ENCODE measurements around the gene USP40. TPM values are rescaled to one million over a fixed set of nuclear protein-coding genes. Genes with fewer than 3 reads are reported as not detected.

The USP40 gene
- total RNA-seq, 4 donors from 2014 or later: 70.7 to 99.0 (median 85.7) TPM

DNA sequence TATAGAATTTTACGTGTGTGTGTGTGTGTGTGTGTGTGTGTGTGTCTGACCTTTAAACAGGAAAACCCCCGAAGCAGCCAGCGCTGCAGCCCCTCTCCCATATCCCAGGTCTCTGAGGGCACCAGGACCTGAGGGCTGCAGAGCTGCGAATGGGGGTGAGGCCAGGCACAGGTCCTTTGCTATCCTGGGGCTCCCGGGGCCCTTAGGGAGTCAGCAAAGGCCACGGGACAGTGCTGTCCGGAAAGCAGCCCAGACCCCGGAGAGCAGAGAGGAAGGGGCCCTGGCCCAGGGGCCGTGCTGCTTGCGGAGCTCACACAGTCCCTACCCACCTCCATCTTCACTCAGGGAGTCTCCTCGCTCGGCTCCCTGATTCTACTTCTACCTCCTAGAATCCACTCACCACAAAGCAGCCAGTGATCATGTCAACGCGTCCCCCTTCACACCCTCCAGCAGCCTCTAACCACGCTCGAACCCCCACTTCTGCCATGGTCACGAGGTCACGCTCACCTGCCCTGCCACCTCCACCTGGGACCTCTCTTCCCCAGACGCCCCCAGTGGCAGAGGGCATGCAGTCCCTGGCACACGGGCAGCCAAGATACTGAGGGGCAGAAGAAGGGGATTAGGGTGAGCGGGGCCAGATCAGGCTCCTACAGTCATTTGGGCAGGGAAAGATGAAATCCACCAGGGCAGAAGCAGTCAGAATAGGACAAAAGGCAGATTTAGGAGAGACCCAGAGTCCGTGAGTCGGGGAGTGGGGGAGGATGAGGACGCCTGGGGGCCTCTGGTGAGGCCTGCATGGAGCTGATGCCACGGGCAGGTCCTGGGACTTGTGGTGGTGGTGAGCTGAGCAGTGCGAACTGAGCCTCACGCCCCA is 86.7 kb downstream of the USP40 start:
- intact Hi-C loops (cut with DNase I): no loop called here
- peak overlapping the region in 2 of 3 donors; percentile 8 to 31 for H3K27ac ChIP-seq
- DNase-seq: no peak

DNA sequence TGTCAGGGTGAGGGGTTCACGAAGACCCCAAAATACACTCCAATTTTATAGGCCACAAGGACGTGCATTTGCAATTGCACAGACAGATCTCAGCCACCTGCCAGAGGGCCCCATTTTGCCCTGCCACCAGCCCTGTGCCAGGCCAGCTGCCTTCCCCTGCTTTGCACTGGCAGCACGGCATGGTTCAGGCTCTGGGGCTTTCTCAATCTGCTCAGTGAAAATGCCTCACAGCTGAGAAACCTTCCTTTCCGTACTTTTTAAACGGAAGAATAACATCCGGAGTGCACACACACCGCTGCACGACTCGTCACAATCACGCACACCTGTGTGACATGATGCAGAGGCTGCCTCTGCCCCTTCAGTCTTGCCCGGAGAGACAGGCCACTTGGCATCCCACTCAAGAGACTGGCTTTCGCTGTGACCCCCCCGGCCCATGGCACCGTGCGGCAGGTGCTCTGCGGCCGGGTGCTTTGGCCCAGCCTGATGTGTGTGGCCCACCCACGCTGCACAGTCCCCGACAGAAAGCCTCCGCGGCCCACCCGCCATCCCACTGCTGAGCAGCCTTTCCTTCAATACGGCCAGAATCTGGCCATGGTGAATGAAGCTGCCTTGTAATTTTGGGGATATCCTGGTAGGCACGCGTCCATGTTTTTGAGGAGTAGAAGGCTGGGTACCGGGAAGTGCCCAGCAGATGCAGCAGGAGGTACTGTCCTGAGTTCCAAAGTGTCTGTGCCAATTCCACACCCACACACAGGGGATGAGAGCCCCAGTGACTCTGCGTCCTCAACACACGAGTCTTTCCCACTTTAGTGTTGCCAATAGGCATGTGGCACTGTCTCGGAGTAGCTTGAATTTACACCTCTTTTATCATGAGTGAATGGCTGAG is 88.8 kb downstream of the USP40 start:
- Histone ChIP-seq H3K36me3 (peaks cover 18 to 24% of the 10 kb centered on the region in 2 donors), H3K27ac (no peak overlapping the region), H3K9me3 (no peaks in the 10 kb centered on the region), H3K4me1 (peaks cover 8 to 20% of the 10 kb centered on the region in 2 donors), H3K27me3 (no peaks in the 10 kb centered on the region), H3K4me3 (replicated peaks in 1 of 3) (no peak overlapping the region)
- 96 to 97% methylated on average over 26 to 29 of the region's 29 CpGs for WGBS, 2 donors
- DNase-seq: no peak
- intact Hi-C loops (cut with DNase I): no loop called here
- TF ChIP-seq POLR2A (IDR thresholded peaks at IDR 0.05): no peak
- TF ChIP-seq, protein P1, sequence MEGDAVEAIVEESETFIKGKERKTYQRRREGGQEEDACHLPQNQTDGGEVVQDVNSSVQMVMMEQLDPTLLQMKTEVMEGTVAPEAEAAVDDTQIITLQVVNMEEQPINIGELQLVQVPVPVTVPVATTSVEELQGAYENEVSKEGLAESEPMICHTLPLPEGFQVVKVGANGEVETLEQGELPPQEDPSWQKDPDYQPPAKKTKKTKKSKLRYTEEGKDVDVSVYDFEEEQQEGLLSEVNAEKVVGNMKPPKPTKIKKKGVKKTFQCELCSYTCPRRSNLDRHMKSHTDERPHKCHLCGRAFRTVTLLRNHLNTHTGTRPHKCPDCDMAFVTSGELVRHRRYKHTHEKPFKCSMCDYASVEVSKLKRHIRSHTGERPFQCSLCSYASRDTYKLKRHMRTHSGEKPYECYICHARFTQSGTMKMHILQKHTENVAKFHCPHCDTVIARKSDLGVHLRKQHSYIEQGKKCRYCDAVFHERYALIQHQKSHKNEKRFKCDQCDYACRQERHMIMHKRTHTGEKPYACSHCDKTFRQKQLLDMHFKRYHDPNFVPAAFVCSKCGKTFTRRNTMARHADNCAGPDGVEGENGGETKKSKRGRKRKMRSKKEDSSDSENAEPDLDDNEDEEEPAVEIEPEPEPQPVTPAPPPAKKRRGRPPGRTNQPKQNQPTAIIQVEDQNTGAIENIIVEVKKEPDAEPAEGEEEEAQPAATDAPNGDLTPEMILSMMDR (IDR thresholded peaks at IDR 0.05): no peak

More for the DNA sequence above, 86.7 kb downstream of the USP40 start:
- peaks cover 35 to 45% of the 10 kb centered on the region in 2 donors for H3K36me3 ChIP-seq
- no peak for TF ChIP-seq POLR2A (IDR thresholded peaks at IDR 0.05)
- TF ChIP-seq, protein P1 (IDR thresholded peaks at IDR 0.05): no peak
- WGBS, 2 donors: 94% methylated on average over 26 to 27 of the region's 27 CpGs
- H3K27me3 ChIP-seq: no peaks in the 10 kb centered on the region
- peaks cover 0 to 4% of the 10 kb centered on the region in 2 donors for H3K4me1 ChIP-seq
- H3K4me3 ChIP-seq (replicated peaks in 1 of 3): no peak overlapping the region
- no peaks in the 10 kb centered on the region for H3K9me3 ChIP-seq

DNA sequence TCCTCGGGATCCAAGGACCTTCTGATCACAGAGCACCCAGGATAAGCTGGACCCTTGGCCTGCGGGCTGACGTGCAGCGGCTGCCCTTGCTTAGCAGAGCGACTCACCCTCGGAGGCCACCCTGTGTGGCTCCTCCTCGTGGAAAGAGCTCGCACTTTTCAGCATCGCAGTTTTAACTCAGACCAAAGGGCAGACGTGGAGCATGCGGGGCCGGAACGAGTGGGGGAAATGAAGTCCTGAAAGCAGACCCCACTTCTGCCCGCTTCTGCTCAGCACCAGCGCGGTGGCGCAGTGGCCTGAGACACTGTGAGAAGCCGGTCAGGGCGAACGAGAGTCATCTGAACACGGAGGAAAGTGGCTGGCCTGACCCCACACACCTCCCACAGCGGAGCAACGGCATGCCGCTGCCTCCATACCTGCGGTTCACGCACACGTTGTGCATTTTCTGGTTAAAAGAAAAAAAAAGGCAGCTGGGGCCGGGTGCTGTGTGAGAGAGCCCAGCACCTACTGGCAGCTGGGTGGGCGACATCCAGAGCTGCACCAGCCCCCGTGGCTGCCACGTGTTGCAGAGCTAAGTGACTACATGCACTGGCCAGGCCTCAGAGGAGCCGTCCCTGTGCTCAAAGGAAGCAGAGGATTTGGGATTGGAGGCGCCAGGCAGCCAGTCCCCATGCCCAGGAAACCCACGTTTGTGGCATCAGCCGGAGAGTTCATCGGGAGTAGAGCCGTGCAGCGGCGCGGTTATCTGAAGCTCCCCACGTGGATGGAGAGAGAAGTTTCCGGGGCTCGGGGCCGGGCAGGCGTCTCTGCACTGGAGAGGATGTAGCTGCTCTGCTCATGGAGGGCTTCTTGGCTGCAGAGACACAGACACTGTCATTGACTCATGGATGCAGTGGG is 89.7 kb downstream of the USP40 start:
- TF ChIP-seq POLR2A (IDR thresholded peaks at IDR 0.05): no peak
- TF ChIP-seq, protein P1 (IDR thresholded peaks at IDR 0.05): no peak
- Histone ChIP-seq H3K4me3 (replicated peaks in 1 of 3) (no peak overlapping the region), H3K27me3 (no peaks in the 10 kb centered on the region), H3K36me3 (peaks cover 15 to 21% of the 10 kb centered on the region in 2 donors), H3K27ac (peak overlapping the region in 1 of 3 donors; percentile 85), H3K4me1 (peaks cover 8 to 20% of the 10 kb centered on the region in 2 donors), H3K9me3 (no peaks in the 10 kb centered on the region)
- intact Hi-C loops (cut with DNase I): no loop called here
- no peak for DNase-seq
- 96 to 97% methylated on average over 33 to 42 of the region's 45 CpGs for WGBS, 2 donors

DNA sequence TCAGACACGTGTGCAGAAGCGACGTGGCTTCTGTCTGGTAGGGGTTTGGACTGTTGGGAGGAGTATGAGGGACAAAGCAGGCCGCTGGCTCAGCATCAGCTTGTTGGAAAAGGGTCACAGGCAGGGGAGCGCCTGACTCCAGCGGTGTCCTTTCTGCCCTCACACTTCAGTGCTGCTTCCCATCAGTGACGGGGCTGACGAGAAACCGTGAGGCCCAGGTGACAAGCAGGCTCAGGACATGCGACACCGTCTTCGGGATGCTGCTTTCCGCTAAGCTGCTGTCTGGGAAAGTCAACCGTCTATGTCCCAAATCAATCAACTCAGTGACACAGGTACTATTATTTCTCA is 90.5 kb downstream of the USP40 start:
- intact Hi-C loops (cut with DNase I): no loop called here
- no peak for TF ChIP-seq POLR2A (IDR thresholded peaks at IDR 0.05)
- TF ChIP-seq, protein P1 (IDR thresholded peaks at IDR 0.05): no peak
- WGBS, 2 donors: 92 to 94% methylated on average over 14 of the region's 14 CpGs
- Histone ChIP-seq H3K36me3 (peaks cover 19 to 21% of the 10 kb centered on the region in 2 donors), H3K4me1 (peaks cover 8 to 20% of the 10 kb centered on the region in 2 donors), H3K4me3 (replicated peaks in 1 of 3) (no peak overlapping the region), H3K27ac (peak overlapping the region in 1 of 3 donors; percentile 85), H3K9me3 (no peaks in the 10 kb centered on the region), H3K27me3 (no peaks in the 10 kb centered on the region)
- no peak for DNase-seq

Data from thyroid gland (tissue), 4 donors.